ENCODE measurements around the gene UGT1A4. TPM values are rescaled to one million over a fixed set of nuclear protein-coding genes. Genes with fewer than 3 reads are reported as not detected.

UGT1A4 gene
- total RNA-seq, 1 experiment from 2014 or later, result not detected

DNA sequence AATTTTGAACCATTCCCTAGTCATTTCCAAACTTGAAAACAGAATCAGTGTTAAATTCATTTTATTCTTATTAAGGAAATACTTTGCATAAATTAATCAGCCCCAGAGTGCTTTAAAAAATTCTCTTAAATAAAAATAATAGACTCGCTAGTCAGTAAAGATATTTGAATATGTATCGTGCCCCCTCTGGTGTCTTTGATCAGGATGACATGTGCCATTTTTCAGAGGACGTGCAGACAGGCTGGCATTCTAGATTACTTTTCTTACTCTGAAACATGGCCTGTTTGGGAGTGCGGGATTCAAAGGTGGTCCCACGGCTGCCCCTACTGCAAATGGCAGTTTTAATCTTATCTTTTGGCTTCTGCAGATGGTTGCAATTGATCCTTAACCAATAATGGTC is 54.0 kb downstream of the UGT1A4 start:
- TF ChIP-seq, protein P1, sequence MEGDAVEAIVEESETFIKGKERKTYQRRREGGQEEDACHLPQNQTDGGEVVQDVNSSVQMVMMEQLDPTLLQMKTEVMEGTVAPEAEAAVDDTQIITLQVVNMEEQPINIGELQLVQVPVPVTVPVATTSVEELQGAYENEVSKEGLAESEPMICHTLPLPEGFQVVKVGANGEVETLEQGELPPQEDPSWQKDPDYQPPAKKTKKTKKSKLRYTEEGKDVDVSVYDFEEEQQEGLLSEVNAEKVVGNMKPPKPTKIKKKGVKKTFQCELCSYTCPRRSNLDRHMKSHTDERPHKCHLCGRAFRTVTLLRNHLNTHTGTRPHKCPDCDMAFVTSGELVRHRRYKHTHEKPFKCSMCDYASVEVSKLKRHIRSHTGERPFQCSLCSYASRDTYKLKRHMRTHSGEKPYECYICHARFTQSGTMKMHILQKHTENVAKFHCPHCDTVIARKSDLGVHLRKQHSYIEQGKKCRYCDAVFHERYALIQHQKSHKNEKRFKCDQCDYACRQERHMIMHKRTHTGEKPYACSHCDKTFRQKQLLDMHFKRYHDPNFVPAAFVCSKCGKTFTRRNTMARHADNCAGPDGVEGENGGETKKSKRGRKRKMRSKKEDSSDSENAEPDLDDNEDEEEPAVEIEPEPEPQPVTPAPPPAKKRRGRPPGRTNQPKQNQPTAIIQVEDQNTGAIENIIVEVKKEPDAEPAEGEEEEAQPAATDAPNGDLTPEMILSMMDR (conservative IDR thresholded peaks at IDR 0.05), result no peak
- Histone ChIP-seq H4K91ac (ENCODE audit: insufficient read length, low read depth, low read length) (no peak overlapping the region), H2BK5ac (ENCODE audit: insufficient read length, low read length) (no peak overlapping the region), H2BK120ac (ENCODE audit: low read depth, low read length, poor library complexity, severe bottlenecking) (no peak overlapping the region), H4K8ac (replicated peaks; ENCODE audit: insufficient read length, low read depth, low read length) (no peak overlapping the region), H3K27ac (ENCODE audit: insufficient read length, low read depth, low read length) (no peak overlapping the region), H3K4me2 (ENCODE audit: insufficient read depth, insufficient read length, low read length) (no peak overlapping the region), H3K79me2 (ENCODE audit: insufficient read depth, low read length) (no peaks in the 10 kb centered on the region), H2BK20ac (ENCODE audit: low read depth, low read length, poor library complexity, severe bottlenecking) (no peak overlapping the region), H3K23ac (ENCODE audit: insufficient read length, low read depth, low read length) (no peak overlapping the region), H3K79me1 (ENCODE audit: insufficient read depth, low read depth, low read length, poor library complexity, severe bottlenecking) (no peaks in the 10 kb centered on the region), H3K9me3 (ENCODE audit: control insufficient read depth, low read depth, low read length) (peaks cover 4% of the 10 kb centered on the region), H3K9ac (ENCODE audit: extremely low read depth, insufficient read length, low read length) (no peak overlapping the region), H3K4me1 (ENCODE audit: insufficient read depth, low read length) (peaks cover 2% of the 10 kb centered on the region; the same call in 1 of the 2 replicates), H3K14ac (ENCODE audit: insufficient read depth, low read length) (no peak overlapping the region), H3K56ac (ENCODE audit: insufficient read length, low read depth, low read length) (no peak overlapping the region), H3T11ph (ENCODE audit: low read length) (no peak overlapping the region), H4K5ac (ENCODE audit: insufficient read length, low read depth, low read length) (no peak overlapping the region), H2BK15ac (ENCODE audit: low read depth, low read length) (no peak overlapping the region), H3K23me2 (ENCODE audit: insufficient read length, low read depth, low read length, poor library complexity, severe bottlenecking) (no peaks in the 10 kb centered on the region), H4K20me1 (ENCODE audit: control insufficient read depth, insufficient read depth, insufficient read length) (no peaks in the 10 kb centered on the region), H2AK5ac (ENCODE audit: insufficient read length, low read length) (no peak overlapping the region), H3K18ac (ENCODE audit: insufficient read length, low read depth, low read length) (no peak overlapping the region), H2BK12ac (ENCODE audit: insufficient read length, low read depth, low read length) (no peak overlapping the region), H3K4ac (ENCODE audit: low read depth, low read length) (no peak overlapping the region), H3K27me3 (ENCODE audit: insufficient read depth, low read length) (no peaks in the 10 kb centered on the region), H2AFZ (ENCODE audit: low read length) (no peak overlapping the region)
- no CpG with 5 or more reads among the region's 5 CpGs for WGBS (ENCODE audit: extremely low coverage, insufficient read length, low lambda C conversion rate)
- H3K4me3 Mint-ChIP-seq, result no peak overlapping the region
- DNase-seq, result no peak
- H3K9me3 Mint-ChIP-seq, result peaks cover 8 to 11% of the 10 kb centered on the region in 2 experiments; a peak in 4 of 5 replicates
- peaks cover 1 to 4% (median 3%) of the 10 kb centered on the region in 3 experiments; a peak in 4 of 7 replicates for H3K36me3 Mint-ChIP-seq (ENCODE audit: insufficient read depth in 1 of 3, low read depth in 3 of 3)
- H3K27ac Mint-ChIP-seq, result no peak overlapping the region
- H3K27me3 Mint-ChIP-seq (ENCODE audit: low read depth), result no peaks in the 10 kb centered on the region
- peaks cover 5 to 6% of the 10 kb centered on the region in 2 experiments; a peak in 3 of 4 replicates for H3K4me1 Mint-ChIP-seq
